IPS-NIHi11 (cell line): ENCODE results near the gene SCYGR7.

Experiments
- DNase-seq: peaks from one replicate; pipeline ENCODE4 v3.0.0; 2012; ENCODE audit warnings: mixed read lengths, low spot score

SCYGR7 gene

GRCh38 chr2:227759411-227760118, 31.4 kb downstream of the SCYGR7 start:
- DNase-seq: no peak

GRCh38 chr2:227761740-227762476, 33.8 kb downstream of the SCYGR7 start:
- no peak for DNase-seq

- no peak for DNase-seq
Measured at GRCh38 chr2:227765788-227766372, 37.7 kb downstream of the SCYGR7 start.

- DNase-seq: peak; percentile 88
Measured at GRCh38 chr2:227766373-227766883, 38.3 kb downstream of the SCYGR7 start.

GRCh38 chr2:227767830-227768229, 39.7 kb downstream of the SCYGR7 start:
- no peak for DNase-seq

- DNase-seq: no peak
Measured at GRCh38 chr2:227772197-227772661, 44.1 kb downstream of the SCYGR7 start.

- DNase-seq: no peak
Measured at GRCh38 chr2:227772932-227773331, 44.8 kb downstream of the SCYGR7 start.

- DNase-seq: peak; percentile 45
Measured at GRCh38 chr2:227774011-227774624, 46.0 kb downstream of the SCYGR7 start.

- no peak for DNase-seq
Measured at GRCh38 chr2:227774895-227775842, 47.0 kb downstream of the SCYGR7 start.
